GM21528 (cell line): ENCODE results near the gene VGLL4.

Experiments
- ATAC-seq: cut with Tn5 transposase; IDR thresholded peaks from one replicate; pipeline ENCODE4 v1.9.1; 2021; ENCODE audit warnings: mild to moderate bottlenecking, moderate library complexity; ENCODE audit not compliant: unreplicated experiment, low FRiP score

VGLL4 gene

DNA sequence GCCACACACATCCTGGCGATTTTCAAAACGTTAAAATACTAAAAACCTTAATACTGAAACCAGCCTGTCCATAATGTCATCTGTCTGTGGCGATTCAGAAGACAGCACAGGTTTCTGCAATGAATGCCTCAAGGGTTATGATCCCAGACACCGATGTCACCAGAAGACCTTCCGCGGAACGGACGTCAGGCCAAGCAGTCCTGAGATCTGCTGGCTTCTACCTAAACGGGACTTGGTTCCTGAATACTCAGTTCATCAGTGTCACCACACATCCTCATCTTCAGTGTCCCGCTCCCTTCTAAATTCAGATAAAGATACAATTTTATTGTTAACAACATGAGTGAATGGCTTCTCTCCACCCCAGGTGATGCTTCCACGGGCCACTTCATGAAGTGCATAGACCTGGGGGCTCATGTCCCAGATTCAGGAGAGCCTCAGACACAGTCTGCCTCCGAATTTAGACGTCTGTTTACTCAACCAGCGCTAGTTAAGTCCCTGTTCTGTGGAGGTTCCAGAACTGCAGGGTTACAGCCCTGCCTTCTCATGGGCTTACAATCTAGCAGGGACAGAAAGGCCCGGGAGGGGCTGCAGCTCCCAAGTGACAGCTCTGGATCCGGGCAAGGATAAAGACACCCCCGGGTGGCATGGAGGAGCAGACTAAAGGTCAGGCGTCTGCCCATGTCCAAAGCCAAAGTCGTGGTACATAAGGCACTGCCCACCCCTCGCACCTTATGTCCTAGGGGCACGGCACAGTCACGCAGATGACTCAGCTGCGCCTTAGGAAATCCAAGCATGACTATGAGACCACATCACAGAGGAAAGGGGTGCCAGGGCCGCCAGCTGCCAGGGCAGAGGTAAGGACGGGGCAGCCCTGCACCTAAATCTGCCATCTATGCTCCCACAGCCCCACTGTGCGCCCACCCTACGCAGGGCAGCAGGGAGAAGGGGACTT, 75.9 kb downstream of the VGLL4 start:
- ATAC-seq, result no peak

DNA sequence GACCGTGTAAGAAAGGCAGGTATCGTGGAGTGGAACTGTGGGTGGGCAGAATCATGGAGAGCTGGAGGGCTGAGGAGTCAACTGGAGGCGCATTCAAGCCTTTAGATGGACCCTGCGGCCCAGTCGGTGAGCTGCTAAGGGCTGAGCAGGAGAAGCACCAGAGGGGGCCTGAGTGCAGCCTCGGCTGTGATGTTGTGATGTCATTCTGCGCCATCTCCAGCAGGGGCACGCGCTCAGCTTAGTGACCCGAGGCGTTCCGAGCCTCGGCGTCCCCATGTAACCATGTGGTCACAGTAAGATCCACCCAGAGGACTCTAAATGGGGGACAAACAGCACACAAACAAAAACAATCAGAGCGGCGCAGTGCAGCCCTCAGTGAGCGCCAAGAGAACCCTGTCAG, 76.8 kb downstream of the VGLL4 start:
- ATAC-seq, result no peak

DNA sequence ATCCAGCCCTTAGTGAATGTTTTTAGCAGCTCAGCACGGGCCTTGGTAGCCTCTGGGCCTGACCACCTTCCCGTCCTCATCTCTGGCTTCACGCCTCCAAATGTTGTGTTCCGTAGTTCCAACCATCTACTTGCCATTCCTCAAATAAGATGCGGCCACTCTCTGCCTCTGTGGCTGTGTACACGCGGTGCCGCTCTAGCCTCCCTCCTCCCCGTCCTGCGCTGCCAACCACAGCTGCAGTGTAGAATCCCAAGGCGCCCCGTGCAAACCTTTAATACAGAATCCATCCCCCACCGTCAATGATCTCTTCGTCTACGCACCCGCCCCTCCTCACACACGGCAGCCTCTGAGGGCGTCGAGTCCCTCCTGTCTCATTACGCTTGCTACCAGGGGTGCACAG, 77.2 kb downstream of the VGLL4 start:
- ATAC-seq, result no peak

DNA sequence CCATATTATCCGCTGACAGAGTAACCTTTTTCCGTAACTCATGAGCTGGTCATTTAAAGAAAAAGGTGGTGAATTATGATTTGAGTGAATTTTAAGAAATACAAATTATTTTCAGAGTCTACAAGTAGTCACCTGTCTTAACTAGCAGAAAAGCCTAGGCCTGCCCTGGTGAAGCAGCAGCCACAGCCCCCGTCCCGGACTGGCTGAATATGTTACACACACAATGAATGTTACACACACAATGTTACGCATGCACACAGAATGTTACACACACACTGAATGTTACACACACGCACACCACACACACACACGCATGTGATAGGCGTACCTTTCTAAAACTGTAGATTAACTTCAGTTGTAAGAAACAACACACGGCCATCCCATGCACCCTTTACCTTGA, 77.8 kb downstream of the VGLL4 start:
- no peak for ATAC-seq

DNA sequence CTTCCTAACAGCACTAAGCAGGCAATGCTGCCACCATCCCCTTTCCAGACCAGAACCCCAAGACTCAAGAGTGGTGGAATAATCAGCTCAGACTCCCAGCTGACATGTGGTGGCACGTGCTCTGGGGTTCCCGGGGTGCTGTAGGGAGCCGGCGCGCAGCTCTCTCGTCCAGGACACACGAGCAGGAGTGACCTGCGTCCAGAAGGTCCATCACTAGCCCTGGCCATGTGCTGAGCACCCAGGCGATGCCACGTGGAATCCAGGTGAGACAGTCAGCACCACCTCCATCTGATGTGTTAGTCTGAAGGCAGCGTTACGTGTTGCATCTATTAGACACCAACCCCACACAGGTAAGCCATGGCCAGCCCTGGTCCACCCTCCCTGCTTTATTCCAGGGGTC, 78.2 kb downstream of the VGLL4 start:
- no peak for ATAC-seq

DNA sequence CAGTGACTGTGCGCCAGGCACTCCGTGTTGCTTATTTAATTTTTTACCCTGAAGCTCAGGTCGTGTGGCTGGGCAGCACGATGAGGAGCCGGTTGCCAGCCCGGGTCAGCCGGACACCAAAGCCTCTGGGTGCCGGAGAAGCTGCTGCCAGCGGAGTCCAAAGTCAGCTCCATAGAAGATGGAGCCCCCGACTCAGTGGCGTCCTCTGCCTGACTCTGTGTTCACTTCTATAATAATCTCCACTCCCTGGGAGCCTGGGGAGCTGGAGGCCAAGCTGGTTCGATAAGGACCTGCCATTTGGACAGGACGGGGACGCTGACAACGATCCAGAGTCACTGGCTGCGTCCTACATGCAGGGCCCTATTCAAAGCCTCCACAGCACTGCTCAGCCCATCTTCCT, 78.6 kb downstream of the VGLL4 start:
- ATAC-seq, result no peak

DNA sequence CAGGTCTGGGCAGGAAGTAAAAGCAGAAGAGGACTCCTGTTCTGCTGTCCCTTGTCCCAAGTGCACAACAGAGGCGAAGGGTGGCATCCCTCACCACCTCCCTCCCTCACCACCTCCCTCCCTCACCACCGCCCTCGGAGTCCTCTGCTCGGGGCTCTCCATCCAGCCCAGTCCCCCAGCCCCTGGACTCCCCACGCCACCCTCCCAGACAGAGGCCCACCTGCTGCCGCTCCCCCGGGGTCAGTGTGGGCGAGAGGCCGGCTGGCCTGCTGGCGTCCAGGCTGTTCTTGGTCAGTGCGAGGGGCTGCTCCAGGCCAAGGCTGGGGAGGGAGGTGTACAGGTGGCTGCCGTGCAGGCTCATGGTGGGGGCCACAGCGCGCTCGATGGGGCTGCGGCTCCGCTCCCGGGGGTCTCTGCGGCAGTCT, 79.1 kb downstream of the VGLL4 start:
- no peak for ATAC-seq

DNA sequence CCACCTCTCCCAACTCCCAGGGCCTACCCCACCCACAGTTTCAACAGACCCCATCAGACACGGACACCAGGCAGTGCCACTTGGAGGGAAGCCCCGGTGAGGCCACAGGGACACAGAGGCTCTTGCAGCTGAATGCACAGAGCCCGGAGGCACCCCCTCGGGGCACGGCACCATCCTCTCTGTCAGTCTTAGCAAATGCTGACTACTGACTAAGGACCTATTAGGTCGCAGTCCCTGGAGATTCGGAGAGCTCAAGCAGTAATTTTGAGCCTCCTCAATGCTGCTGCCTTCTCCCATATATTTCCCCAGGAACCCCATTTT, 79.9 kb downstream of the VGLL4 start:
- no peak for ATAC-seq

DNA sequence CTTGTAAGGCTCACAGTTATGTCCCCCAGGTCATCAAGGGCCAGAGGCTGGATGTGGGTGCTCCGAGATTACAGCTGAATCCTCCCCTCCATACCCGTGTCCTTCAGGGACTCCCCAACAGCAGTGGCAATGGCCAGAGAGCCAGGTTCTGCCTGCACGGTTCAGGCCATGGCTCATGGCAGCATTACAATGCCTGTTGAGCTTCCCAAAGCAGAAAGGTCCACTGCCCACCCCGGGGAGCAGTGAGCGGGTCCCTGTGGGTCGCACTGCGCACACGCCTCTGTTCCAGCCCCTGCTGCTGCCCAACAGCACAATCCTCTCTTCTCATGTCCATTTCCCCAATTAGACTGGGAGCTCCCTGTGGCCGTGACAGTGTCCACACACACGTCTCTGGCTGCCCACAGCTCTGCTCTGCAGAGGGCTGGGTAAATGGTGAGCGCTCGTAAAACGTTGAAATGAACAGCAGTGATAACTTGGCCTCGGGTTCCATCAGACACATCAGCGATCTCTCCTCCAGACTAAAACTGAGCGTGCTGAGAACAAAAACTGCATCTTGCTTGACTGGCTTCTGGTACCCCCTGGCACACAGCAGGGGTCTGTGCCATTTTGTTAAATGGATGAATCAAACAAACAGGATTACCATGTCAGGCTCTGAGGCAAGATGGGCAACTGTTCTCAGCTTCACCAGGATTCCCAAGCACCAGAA, 80.4 kb downstream of the VGLL4 start:
- ATAC-seq, result no peak

DNA sequence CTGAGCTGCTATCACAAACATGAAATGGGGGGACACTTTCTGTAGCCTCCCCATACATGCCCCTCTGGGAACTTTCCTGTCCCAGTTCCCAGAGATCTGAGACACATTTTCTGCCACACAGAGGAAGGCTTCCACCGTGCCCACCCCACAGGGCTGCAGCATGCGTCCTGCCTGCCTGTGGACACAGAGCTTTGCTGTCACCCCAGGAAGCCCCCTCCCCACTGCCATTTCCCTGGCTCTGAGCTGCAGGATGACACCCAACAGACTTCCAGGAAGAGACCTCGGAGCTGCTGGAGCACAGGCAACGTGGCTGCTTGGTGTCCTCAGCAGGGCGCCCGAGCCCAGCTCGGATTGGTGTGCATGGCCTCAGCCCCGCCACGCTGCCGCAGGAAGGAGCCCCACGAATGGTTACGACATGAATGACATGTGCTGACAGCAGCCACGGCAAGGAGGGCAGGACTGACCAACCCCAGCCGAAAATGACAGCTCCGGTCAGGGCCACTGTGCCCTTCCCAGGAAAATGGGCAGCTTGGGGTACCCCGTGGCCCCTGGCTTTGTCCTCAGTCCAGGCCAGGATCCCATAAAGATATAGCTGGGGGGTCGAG, 81.3 kb downstream of the VGLL4 start:
- ATAC-seq, result no peak

DNA sequence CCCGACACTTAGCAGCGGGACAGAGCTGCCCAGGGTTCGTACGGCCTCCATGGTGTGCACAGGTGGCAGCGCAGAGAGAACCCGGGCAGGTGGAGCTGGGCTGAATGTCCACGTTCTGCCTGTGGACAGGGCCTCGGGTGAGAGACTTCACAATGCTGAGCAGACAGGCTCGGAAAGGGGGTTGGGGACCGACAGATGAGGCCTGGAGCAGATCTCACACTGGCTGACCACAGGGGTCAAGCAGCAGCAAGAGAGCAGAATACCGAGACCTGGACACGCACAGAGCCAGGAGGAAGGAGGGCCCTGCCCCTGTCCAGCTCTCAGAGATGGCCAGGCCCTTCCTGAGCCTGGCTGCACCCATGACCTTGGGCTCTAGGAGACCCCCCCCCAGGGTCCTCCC, 83.0 kb downstream of the VGLL4 start:
- ATAC-seq, result no peak

DNA sequence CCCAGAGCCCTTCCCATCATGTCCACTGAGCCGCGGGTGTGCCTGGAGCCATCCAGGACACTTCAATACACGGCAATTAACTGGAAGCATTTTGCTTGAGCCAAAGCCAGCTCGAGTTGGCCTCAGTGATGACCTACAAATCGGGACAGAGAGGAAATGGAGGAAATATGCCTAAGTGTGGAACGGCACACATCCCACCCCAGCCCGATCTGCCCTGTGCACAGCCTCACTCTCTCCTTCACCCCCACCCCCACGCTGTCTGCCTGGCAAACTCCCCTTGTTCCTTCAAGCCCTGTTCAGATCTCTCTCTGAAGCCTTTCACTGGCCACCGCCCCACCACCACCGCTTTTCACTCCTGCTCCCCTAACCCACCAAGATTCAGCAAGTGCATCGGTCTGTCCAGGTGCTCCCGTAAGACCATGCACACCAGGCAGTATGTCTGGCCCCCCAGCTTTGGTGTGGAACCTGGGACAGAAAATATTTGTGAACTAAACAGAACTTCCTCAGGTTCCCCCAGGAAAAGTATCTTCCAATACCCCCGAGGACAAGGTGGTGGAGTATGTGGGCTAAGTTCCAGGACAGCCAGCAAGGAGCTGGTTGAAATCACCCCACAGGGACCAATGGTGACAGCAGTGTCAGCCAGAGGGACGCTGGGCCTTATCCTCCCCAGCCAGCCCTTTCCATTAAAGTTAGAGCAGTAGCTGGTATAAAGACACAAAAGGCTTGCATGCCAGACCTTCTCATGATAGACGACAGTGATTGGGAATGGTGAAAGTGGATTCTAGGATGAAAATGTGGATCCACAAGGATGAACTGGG, 83.7 kb downstream of the VGLL4 start:
- no peak for ATAC-seq

DNA sequence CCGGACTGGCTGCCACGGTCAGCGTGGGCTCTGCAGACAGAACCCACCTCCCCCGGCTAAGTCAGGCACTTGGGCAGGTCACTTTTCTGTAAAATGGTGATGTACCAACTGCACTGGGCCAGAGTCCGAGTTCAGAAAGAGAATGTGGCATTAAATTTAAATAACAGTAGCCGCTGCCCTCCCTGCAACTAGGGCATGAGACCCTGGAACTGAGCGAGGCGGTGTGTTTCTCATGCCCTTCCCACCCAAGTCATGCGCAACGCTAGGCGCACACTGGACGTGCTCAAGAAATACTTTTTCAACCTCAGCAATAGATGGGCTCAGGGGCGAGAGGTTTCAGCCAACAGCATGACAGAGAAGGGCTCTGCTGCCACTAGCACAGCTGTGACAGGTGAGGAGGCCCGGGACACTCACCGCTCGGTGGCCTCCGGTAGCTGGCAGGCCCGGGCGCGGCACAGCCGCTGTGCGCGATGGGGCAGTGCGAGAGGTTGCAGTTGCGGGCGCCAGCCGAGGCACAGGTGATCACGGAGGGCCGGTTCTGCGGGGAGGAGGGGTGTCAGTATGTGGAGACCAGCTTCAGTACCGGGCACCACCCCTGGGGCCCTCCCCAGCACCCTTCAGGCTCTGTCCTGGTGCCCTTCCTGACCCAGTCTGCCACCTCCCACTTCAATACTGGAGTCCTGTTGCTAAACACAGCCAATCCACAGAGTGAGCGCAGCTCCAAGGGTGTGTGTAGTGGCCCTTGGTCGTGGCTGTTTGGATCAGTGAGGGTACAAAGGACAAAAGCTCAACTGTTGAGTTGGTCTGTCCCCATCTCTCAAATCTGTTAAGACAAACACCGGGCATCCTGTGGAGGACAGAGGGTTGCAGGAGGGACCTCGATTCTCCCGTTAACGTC, 84.5 kb downstream of the VGLL4 start:
- ATAC-seq, result no peak

DNA sequence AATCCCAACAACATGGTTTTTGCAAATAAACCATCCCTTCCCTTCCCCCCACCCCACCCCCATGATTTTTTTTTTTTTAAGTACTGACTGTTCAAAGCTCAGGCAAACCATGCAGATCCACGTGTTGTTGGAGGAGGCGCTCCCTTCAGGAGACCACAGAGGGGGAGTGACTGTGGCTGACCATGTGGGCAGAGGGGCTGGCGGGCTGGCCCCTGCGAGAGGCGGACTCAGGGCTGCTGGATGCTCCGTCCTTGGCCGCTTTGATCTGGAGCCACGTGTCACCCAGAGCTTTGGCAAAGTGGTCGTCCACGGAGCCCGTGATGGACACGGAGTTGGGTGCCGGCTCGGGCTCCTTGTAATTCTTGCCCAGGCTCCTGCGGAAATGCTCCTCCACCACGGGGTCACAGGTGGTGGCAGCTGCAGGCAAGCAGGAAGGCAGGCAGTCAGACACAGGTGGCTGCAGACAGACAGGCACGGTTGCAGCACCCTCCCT, 85.3 kb downstream of the VGLL4 start:
- no peak for ATAC-seq

DNA sequence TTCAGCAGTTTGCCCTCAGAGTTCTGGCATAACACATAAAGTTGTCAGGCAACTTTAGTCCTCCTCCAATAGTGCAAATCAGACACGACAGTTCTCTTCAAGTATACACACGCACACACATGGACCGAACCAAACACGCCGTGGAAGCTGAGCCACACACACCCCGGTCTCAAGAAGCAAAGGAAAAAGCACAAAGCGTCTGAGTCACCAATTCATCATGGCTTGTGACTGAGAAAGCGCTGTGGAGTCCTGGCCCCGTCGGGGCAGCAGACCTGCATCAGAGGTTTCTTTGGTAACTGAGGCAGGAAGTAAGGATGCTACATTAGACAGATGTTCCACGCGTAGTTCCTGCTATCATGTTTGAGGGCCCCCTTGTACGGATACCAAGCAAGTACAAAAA, 85.7 kb downstream of the VGLL4 start:
- no peak for ATAC-seq

DNA sequence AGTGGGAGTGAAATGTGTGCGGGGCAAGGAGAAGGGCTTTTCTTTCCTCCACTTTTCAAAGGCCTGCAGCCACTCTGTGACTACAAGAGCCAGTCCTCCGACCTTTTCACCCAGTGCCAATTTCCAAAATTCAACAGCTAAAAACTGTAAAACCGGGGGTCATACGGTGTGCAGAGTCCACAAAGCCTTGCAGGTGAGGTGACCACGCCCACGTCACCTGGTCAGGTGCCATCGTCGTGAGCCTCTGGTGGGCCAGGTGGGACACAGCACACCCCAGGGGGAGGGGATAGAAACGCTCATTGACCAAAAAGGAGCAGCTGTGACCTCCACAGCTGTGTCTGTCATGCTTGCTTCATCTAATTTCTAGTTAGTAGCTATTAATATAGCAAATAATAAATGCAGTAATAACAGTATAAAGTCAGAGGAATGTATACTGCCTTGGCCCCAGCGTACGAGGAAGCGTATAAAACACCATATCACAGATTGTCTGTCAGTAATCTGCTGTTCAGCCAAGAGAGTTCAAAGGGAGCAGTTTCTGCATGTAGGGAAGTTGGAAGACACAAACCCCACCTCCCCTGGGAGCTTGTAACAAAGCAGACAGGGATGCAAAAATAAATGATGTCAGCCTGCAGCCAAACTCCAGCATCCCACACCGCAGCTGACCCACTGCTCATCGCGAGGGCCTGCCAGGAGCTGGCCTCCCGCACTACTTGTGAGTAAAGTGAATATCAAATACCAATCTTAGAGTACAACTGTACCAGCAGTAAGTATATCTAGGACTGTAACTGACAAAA, 86.7 kb downstream of the VGLL4 start:
- ATAC-seq, result no peak

DNA sequence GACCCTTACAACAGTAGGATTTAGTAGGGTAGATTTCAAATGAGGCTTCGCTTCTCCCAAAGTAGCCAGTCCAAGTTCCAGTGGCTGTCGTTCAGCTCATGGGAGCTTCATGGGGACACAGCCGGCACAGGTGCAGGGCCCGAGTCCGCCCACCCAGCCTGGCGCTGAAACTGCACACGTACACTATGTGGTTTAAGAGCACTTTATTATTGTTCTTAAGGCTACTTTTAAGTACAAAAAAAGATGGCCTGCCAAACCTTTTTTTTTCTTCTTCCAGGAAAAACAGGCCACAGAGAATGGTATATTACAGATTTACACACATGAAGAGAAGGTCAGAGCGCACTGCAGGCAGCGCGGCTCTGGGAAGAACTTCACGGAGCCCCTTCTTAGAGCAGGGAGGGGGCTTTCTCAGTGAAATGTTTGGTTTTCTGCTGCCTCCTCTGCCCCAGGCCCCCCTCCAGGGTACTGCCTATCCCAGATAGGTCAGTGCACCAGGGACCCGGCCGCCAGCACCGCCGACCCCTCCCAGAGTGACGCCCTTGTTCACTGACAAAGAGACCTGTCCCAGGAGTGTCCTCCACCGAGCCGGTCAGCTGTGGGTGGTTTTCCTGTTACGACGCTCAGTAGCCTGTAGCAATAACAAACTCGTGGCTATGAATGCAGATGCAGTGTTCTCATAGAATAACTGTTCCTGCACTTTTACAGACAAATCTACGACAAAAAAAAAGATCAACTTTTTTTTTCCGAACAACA, 87.7 kb downstream of the VGLL4 start:
- no peak for ATAC-seq

DNA sequence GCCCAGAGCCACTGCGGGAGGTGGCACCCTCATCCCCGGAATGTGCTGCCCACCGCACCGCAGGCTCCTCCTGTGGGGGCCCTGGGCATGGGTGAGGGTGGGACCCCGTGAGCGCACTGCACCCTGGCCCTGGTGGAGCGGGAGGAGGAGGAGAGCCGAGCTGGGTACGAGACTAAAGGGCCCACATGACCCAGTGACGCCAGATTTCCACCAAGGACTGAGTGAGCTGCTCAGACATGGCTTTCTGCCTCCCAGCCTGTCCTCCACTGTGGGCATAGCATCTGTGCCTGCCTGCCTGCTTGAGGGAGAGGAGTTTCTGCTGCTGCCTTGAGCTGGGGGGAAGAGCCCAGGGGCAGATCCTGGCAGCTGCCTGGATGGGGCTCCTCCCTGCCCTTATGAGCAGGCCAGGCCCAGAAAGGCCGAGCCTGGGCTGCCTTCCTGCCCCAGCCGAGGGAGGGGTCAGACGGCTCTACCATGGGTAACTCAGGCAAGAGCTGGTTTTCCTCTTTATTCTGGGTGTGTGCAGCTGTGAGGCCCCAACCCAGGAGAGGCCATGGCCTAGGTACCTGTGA, 88.4 kb downstream of the VGLL4 start:
- ATAC-seq, result no peak
